Frontal cortex (tissue), 4 donors: ENCODE measurements around the gene MRPL11. TPM values are rescaled to one million over a fixed set of nuclear protein-coding genes. Genes with fewer than 3 reads are reported as not detected.
A peak's percentile ranks its signal among the peaks of the same experiment; 100 is the strongest.

Experiments
- DNase-seq, 2 donors: peaks; one replicate each; pipeline ENCODE4 v3.0.0; 2012; ENCODE audit warnings: low spot score in 2 of 2
- FAIRE-seq: peaks from 2 replicates; lab custom pipeline; 2012; peaks lifted over from hg19 to GRCh38; lab: Jason Lieb, UNC
- total RNA-seq: library from RNA; depleted of rRNA; stranded (reverse); fragments of >200 nt; gene quantifications from one replicate; pipeline ENCODE4 v1.2.3, GENCODE V29; 2014
- donor health status: control.
- donor health status: control.
- donor health status: control.

The MRPL11 gene
- 17.1 TPM for total RNA-seq

DNA sequence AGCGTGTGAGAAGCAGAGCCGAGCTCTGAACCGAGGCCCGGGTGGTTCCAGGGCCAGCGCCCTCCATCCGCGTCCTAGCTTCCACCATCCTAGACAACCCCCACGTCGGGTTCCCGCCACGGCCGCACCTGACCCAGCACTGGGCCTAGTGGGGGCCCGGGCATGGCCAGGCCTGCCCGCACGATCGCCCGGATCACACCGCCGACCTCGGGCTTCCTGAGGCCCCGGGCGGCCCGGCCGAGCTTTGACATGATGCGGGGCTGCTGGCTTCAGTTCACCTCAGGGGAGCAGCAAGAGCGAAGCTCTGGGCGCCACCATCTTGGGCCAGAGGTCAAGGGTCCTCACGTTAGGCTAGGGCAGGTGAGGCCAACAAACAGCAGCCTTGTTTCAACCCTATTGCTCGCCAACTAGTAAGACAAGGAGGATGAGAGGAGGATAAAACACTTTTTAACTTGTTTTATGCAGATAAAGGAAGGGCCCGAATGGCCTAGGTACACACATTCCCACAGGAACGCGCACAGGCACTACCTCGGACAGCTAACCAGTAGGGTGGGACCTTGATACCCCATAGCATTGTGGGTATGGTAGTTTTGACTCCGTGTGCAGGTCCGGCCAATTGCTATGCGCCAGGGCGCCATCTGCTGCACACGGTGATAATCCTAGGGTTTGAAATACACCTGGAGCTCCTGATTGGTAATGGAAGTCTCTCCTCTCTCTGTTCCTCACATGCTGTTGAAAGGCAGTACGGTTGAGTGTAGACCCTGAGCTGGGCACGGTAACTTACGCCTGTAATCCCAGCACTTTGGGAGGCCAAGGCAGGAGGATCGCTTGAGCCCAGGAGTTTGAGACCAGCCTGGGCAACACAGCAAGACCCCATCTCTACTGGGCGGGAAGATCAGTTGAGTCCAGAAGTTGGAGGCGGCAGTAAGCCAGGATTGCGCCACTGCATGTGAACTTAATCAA lies at the start of gene MRPL11:
Gene MRPL11 (minus strand): TSS at position 345 of the 963 bp plus-strand sequence. CDS start 94 bp downstream, at position 251.
- DNase-seq (peak; percentile 94 to 96), FAIRE-seq (no peak)

DNA sequence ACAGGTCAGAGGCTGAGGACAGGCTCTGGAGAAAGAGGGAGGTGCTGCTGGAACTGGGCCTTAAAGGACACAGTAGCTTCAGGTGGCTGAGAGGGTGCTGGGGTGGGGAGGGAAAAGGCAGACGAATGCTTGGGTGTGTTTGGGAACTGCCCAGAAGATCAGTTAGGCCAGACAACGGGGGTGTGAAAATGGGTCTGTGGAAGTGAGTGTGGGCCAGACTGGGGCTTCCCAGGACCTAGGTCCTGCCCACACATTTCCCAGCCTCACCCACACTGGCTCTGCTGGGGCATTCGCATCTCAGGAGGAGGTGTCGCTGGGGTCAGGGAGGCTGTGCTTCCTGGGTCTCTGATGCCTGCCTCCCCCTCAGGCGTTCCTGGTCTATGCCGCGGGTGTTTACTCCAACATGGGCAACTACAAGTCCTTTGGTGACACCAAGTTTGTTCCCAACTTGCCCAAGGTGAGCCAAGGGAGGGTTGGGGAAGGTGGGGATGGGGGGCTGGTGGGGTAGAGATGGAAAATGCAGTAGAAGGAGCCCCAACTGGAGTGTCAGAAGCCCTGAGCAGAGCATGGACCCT lies 46.2 kb upstream of the MRPL11 start:
- FAIRE-seq (no peak), DNase-seq (no peak)

DNA sequence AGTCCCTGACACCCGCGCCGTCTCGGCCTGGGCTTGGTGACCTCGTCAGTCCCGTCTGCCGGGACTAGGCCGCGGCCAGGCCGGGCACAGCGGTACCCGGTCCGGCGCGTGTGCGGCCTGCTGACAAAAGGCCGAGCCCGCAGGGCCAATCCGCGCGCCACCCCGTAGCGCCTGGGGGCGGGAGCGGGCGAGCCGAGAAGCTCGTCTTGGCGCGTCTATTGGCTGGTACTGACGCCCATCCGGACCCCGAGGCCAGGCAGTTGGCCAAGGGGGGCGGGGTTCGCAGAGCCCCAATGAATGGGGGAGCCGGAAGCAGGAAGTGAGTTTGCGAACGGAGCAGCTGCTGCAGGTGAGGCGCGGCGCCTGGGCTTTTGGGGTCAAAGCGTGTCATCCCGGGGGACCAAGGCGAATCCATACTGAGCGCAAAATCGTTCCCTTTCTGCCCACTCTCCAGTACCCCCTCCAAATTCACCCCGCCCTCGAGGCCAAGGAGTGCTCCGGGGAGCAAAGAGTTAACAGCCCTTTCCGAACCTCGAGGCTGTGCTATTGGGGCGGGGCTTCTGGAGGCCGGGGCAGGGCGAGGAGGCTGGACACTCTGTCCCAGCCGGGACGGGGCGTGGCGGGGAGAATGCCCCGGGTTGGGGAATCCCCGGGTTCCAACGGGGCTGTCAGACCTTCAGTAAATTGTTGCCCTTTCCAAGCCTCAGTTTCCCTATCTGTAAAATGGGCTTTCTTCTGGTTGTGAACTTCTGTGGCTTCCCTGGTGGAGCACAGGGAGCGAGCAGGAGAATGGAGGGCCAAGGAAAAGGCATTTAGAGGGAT lies 41.7 kb upstream of the MRPL11 start, which contains the start of gene DPP3:
Gene DPP3 (plus strand): TSS at position 318 of the 822 bp plus-strand sequence. CDS start 1,767 bp downstream, outside the sequence.
- no peak for FAIRE-seq
- peak; percentile 98 to 100 for DNase-seq

DNA sequence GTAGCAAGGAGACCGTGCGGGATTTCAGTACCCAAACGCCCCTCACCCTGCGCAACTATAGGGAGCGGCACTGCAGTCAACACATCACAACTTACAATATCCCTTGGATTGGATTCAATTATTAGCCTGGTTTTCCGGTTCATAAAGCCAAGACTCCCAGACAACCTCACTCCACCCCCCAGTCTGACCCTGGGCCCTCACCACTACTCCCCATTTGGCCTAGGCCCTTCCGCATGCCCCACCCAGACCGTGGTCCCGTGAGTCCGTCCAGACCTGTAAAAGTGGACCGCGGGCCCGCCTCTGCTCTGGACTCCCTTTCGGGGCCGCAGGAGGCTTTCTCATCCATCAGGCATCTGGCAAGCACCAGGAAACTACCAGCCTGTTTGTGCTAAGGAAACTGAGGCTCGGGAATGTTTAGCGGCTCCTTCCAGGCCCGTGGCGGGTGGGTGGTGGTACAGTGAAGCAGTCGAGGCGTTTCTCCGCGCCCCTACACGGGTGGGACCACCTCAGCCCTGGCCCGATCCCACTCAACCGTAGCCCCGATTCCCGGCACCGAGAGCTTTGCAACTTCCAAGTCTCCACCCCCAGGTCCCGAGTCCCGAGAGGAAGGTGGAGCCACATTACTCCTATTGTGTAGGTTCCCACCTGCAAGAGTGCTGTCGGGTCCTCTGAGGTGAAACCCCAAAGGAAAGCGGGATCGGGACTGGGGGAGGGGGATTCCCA lies 40.9 kb upstream of the MRPL11 start:
- DNase-seq (peak in 1 of 2 donors; percentile 39), FAIRE-seq (no peak)

DNA sequence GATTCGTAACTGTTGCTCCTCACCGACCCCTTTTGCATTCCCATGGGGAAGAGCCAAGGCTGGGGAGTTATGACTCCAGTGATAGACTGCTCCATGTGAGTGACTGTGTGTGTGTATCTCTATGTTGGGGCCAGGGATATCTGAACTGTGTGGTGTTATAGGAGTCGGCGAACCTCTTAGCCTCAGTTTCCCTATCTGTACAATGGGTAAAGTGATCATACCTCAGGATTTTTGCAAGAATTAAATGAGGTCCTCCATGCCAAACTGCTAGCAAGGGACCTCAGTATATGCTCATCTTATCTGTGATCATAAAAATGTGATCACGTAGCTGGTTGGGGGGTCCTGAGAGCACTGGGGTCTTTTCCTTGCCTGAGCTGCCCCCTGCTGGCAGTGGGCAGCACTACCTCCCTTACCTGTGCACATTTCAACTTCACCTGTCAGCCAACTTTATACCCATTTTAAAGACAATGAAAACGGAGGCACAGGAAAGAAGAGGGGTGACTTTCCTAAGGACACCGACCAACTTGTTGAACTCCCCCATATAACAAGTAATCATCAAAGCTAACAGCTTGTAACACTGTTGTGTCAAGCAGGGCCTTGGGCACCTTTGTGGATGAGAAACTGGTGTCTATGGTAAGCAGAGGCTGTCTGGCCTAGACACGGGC lies 40.2 kb upstream of the MRPL11 start:
- FAIRE-seq (no peak), DNase-seq (no peak)

DNA sequence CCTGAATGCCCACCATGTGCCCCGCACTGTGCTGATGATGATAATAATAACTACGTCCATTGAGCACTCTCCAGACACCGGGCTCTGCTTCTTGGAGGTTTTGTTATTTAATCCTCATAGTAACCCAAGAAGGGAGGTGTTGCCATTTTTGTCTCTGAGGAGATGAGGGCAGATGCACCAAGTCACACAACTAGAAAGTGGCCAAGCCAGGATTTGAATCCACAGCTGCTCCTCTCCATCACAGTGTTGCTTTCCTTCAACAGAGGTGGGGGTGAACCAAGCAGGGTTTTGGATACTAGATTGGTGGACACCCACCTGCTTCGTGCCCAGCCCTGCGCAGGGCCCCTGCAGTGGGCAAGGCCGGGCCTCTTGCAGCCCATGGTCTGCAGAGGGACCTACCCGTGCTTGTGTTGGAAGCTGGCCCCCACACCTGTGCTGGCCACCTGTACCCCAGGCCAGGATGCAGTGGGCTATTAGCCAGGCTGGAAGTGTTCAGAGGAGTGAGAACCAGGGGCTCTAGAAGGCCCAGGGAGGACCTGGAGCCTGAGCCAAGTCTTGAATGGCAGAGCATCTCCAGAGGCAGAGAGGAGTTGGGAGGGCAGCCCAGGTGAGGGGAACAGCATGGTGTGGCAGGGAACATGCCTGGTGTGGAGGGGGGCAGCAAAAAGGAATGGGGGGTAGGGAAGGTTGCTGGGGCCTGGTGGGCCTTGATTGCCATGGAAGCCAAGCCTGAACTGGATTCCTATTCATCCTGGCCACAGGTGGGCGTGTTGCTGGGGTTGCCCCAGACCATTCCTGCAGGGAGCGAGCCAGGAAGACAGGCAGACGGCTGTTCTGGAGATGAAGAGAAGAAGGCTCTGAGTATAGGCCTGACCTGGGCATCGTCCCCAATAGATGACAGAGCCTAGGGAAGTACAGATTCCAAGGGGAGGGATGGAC lies 38.9 kb upstream of the MRPL11 start:
- no peak for DNase-seq
- FAIRE-seq = no peak

DNA sequence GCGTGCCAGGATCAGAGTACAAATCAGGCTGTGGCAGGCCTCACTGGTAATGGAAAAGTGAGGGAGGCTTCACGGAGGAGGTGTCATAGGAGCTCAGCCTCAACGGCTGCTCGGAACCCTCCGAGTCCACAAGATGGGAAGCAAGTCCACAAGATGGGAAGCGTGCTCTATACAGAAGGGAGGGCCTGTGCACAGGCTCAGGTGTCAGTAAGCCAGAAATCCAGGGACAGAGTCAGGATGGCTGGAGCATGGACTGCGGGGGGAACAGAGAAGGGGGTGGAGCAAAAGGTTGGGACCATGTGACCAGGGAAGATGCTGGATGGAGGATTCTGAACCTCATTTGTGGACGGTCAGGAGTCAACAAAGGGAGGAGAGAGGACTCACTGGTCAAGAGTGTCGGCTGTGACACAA lies 38.2 kb upstream of the MRPL11 start:
- no peak for FAIRE-seq
- DNase-seq = peak in 1 of 2 donors; percentile 54

DNA sequence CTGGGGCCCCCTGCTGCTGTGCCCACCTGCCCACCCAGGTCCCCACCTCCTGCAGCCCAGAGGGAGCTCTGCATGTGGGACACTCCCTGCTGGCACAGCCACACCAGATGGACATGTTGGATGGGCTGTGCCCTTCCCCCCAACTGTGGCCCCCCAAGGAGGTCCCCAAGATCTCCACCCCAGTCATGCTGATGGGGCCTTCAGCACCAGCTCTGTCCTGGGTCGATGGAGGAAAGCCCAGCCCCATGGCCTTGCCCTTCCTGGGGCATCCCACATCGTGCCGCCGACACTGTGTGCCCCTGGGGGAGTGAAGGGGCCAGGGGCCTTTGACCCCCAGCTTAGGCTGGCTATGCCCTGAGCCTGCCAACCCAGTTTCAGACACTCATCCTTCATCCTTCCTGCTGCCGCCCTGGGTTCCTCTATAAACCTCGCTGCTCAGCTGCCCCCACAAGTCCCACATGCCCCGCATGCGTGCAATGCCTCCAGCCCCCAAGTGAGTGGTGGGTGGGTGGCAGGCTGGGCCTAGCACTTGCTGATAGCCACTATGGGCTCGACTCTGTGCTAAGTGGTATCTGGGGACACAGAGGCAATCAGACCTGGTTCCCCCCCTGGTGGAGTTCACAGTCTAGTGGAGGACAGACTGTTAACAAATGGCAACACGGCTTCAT lies 37.7 kb upstream of the MRPL11 start:
- FAIRE-seq = no peak
- no peak for DNase-seq

DNA sequence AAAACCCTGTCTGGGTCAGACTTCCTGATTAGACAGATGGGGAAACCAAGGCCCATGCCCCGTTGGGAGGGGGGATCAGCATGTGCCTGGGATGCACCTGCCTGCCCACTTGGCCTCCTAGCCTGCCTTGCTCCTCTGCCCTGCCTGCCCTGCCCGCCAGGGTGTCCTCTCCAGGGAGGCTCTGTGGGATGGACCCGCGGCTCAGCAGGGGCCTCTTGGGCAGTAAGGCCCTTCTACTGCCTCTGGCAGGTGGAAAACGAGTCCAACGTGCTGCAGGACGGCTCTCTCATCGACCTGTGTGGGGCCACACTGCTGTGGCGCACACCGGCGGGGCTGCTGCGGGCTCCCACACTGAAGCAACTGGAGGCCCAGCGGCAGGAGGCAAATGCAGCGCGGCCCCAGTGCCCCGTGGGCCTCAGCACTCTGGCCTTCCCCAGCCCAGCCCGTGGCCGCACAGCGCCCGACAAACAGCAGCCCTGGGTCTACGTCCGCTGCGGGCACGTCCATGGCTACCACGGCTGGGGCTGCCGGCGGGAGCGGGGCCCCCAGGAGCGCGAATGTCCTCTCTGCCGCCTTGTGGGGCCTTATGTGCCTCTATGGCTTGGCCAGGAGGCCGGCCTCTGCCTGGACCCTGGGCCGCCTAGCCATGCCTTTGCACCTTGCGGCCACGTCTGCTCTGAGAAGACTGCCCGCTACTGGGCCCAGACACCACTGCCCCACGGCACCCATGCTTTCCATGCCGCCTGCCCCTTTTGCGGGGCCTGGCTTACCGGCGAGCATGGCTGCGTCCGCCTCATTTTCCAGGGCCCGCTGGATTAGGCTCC lies 36.9 kb upstream of the MRPL11 start:
- DNase-seq (no peak), FAIRE-seq (no peak)

DNA sequence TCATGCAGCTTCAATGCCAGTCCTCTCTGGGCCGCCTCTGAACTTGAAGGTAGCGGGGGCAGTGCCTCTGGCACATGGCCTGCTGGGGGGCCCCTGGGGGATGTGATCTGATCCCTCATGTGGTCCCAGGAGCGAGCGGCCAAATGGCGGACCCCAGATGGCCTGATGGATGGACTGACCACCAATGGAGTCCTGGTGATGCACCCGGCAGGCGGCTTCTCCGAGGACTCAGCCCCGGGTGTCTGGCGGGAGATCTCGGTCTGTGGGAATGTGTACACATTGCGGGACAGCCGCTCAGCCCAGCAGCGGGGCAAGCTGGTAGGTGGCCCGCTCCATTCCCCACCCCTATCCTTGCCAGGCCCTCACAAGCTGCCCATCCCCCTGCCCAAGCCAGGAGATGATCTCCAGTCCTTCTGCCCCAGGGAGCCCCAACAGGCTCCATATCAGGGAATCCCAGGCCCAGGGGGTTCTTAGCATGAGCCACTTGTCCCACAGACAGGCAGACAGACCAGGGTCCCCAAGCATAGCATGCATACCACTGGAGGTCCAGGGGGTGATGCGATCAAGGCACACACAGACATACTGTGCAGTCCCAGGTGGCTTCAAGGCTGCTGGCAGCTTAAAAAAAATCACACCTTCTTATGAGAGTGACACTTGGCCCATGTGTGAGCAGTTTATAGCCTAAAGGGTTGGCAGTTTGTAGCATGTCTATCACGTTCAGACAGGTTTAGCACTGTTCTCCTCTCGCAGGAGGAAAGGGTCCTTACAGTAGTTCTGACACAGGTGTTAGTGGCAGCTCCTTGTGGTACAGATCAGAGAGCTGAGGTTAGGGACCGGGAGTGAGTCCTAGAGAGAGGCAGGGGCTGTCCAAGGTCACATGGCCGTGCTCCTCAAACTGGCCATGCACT lies 35.2 kb upstream of the MRPL11 start:
- DNase-seq (no peak), FAIRE-seq (no peak)

DNA sequence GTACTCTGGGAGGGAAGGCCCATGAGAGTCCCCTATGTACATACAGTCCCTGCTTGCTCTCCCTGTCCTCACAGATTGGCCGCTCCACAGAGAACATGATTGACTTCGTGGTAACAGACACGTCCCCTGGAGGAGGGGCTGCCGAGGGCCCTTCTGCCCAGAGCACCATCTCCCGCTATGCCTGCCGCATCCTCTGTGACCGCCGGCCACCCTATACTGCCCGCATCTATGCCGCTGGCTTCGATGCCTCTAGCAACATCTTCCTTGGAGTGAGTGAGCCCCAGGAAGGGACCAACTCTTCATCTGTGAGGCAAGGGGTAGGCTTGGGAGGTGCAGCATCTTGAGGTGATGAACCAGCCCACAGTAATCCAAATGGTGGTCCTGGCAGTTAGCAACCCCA lies 34.5 kb upstream of the MRPL11 start:
- DNase-seq (no peak), FAIRE-seq (no peak)

DNA sequence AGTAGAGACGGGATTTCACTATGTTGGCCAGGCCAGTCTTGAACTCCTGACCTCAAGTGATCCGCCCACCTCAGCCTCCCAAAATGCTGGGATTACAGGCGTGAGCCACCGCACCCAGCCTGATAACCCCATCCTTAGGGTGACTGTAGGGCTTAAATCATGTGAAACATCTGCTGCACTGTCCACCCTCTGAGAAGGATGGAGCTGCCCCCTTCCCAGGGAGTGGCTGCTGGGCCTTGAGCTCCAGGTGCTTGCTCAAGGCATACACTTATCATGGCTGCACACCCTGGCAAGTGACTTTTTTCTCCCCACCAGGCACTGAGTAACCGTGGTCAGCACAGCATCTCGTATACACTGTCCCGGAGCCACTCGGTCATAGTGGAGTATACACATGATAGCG lies 33.4 kb upstream of the MRPL11 start:
- no peak for DNase-seq
- FAIRE-seq = no peak

DNA sequence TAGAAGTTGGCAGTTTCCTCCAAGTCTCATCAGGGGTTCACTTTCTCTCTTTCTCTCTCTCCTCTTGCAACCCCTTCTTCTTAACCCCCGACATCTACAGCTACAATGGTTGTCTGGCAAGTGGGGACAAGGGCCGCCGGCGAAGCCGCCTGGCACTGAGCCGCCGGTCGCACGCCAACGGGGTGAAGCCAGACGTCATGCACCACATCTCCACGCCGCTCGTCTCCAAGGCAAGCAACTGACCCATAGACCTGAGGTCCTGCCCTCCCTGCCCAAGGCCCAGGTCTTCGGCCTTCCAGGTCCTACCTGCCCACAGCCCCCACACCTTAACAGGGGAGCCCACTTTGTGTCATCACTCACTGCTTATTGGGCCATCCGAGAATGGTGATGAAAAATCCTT lies 32.5 kb upstream of the MRPL11 start:
- DNase-seq (no peak), FAIRE-seq (no peak)

DNA sequence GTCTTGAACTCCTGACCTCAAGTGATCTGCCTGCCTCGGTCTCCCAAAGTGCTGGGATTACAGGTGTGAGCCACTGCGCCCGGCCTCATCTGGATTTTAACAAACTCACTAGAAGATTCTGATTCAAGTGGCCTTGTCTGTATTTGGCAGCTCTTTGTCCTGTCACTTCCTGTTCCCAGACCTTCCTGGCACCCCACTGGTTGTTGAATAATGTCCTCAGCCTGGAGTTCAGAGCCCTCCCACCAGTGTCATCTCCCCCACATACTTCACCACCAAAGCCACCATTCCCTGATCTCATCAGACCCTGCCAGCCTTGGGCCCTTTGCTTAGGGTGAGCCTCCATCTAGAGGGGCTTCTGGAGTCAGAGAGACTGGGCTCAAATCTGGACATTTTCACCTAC lies 31.4 kb upstream of the MRPL11 start:
- DNase-seq = no peak
- FAIRE-seq = no peak

DNA sequence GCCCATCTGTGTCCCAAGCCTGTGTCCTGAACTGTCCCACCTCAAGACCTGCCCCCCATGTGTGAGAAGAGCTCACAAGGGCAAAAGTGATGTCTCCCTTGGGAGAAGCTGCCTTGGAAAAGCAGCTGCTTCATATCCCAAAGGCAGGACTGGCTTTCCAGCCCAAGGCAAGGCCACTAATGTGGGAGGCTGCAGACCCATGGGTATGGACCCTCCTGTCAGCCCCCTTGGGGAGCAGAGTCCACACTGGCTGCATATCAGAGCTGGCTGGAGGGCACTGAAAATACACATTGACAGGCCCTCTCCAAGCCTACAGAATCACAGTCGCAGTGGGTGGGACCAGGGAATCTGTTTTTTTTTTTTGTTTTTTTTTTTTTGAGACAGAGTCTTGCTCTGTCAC lies 30.8 kb upstream of the MRPL11 start:
- no peak for FAIRE-seq

DNA sequence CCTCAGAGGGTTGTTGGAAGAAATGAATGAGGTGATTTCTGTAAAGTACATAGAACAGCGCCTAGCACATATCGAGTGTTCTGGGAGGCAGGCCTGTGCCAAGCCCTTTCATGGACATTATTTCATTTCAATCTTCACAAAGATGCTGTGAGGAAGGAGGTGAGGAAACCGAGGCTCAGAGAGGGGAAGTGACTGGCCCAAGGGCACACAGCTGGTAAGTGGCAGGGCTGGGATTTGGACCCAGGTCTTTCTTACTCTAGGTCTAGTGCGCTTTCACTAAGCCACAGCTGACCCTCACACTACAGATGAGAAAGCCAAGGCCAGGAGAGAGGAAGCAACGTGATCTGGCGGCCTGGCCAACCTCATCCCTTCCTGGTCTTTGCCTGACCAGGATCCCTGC lies 30.0 kb upstream of the MRPL11 start:
- no peak for DNase-seq
- no peak for FAIRE-seq

More for the DNA sequence above, 30.8 kb upstream of the MRPL11 start:
- DNase-seq = no peak
